GM19023 (cell line): ENCODE measurements around the gene SGPL1.

Source experiments
- ATAC-seq: cut with Tn5 transposase; IDR thresholded peaks from one replicate; pipeline ENCODE4 v1.9.1; 2021; ENCODE audit warnings: mild to moderate bottlenecking, moderate library complexity; ENCODE audit not compliant: unreplicated experiment

SGPL1 gene

GRCh38 chr10:70779511-70780369, 36.0 kb upstream of the SGPL1 start:
- no peak for ATAC-seq

GRCh38 chr10:70780370-70780760, 35.4 kb upstream of the SGPL1 start:
- ATAC-seq, result no peak

- ATAC-seq, result no peak
Observed at GRCh38 chr10:70780772-70781171, 35.0 kb upstream of the SGPL1 start.

- no peak for ATAC-seq
Observed at GRCh38 chr10:70781461-70782051, 34.2 kb upstream of the SGPL1 start.

GRCh38 chr10:70782086-70782745, 33.5 kb upstream of the SGPL1 start:
- ATAC-seq, result no peak

GRCh38 chr10:70782746-70783680, 32.7 kb upstream of the SGPL1 start:
- no peak for ATAC-seq

- ATAC-seq, result no peak
Observed at GRCh38 chr10:70784016-70784415, 31.7 kb upstream of the SGPL1 start.

- no peak for ATAC-seq
Observed at GRCh38 chr10:70784471-70784870, 31.3 kb upstream of the SGPL1 start.

GRCh38 chr10:70785190-70785589, 30.6 kb upstream of the SGPL1 start, which contains the start of gene TBATA:
Gene TBATA, minus strand, starts transcription at chr10:70785377. Its CDS starts 1,998 bp downstream, at chr10:70783379.
- no peak for ATAC-seq

GRCh38 chr10:70786799-70787415, 28.8 kb upstream of the SGPL1 start:
- ATAC-seq, result no peak

- no peak for ATAC-seq
Observed at GRCh38 chr10:70791386-70792039, 24.2 kb upstream of the SGPL1 start.

- ATAC-seq, result no peak
Observed at GRCh38 chr10:70795613-70796012, 20.1 kb upstream of the SGPL1 start.

GRCh38 chr10:70797840-70798239, 17.9 kb upstream of the SGPL1 start:
- no peak for ATAC-seq

- no peak for ATAC-seq
Observed at GRCh38 chr10:70799124-70799523, 16.6 kb upstream of the SGPL1 start.

- no peak for ATAC-seq
Observed at GRCh38 chr10:70801854-70802253, 13.9 kb upstream of the SGPL1 start.

- no peak for ATAC-seq
Observed at GRCh38 chr10:70803775-70804420, 11.8 kb upstream of the SGPL1 start.

- no peak for ATAC-seq
Observed at GRCh38 chr10:70804421-70804808, 11.3 kb upstream of the SGPL1 start.

- ATAC-seq, result no peak
Observed at GRCh38 chr10:70805619-70806215, 10.0 kb upstream of the SGPL1 start.

GRCh38 chr10:70806841-70807240, 8.9 kb upstream of the SGPL1 start:
- ATAC-seq, result no peak
